ENCODE measurements around the gene GABPB2. TPM values are rescaled to one million over a fixed set of nuclear protein-coding genes. Genes with fewer than 3 reads are reported as not detected.

GABPB2 gene
- total and polyA plus RNA-seq, 5 donors from 2014 or later = 5.4 to 26.4 (median 6.5) TPM

- peaks cover 0 to 51% (median 32%) of the 10 kb centered on the region in 4 donors for H3K4me1 Mint-ChIP-seq
- H3K27me3 Mint-ChIP-seq = peaks cover 15% of the 10 kb centered on the region
- H3K36me3 Mint-ChIP-seq = peaks cover 33% of the 10 kb centered on the region
- H3K27me3 ChIP-seq (ENCODE audit: control insufficient read depth, insufficient read depth, low read length) = no peaks in the 10 kb centered on the region
- ATAC-seq (ENCODE audit: low read depth in 2 of 2) (no peak), DNase-seq (peak in 1 of 3 donors; percentile 37)
- H3K9me3 ChIP-seq (ENCODE audit: control insufficient read depth in 2 of 2, low read length in 2 of 2) = no peaks in the 10 kb centered on the region
- peak within 1 kb of the TSS; percentile 94 for H3K27ac ChIP-seq (ENCODE audit: insufficient read depth, low read length, poor library complexity, severe bottlenecking)
- peak within 1 kb of the TSS; percentile 97 to 98 (median 97) for H3K27ac Mint-ChIP-seq
- peaks cover 38% of the 10 kb centered on the region for H3K4me1 ChIP-seq (ENCODE audit: control insufficient read depth, insufficient read depth, low read length, poor library complexity, severe bottlenecking)
- H3K4me3 ChIP-seq (ENCODE audit: low read depth, low read length) = peak within 1 kb of the TSS; percentile 96
- H3K36me3 ChIP-seq (ENCODE audit: control insufficient read depth, insufficient read depth, low read length) = peaks cover 8% of the 10 kb centered on the region
- H3K9me3 Mint-ChIP-seq = peaks cover 0 to 3% (median 0%) of the 10 kb centered on the region in 7 donors
- peak within 1 kb of the TSS; percentile 95 to 99 (median 99) for H3K4me3 Mint-ChIP-seq
Measured at GRCh38 chr1:151060007-151060656, 10.4 kb upstream of the GABPB2 start, which contains the start of gene MLLT11. TSS of gene MLLT11 (plus strand) at chr1:151060397. CDS start at chr1:151067225, 6,828 bp downstream.

DNA sequence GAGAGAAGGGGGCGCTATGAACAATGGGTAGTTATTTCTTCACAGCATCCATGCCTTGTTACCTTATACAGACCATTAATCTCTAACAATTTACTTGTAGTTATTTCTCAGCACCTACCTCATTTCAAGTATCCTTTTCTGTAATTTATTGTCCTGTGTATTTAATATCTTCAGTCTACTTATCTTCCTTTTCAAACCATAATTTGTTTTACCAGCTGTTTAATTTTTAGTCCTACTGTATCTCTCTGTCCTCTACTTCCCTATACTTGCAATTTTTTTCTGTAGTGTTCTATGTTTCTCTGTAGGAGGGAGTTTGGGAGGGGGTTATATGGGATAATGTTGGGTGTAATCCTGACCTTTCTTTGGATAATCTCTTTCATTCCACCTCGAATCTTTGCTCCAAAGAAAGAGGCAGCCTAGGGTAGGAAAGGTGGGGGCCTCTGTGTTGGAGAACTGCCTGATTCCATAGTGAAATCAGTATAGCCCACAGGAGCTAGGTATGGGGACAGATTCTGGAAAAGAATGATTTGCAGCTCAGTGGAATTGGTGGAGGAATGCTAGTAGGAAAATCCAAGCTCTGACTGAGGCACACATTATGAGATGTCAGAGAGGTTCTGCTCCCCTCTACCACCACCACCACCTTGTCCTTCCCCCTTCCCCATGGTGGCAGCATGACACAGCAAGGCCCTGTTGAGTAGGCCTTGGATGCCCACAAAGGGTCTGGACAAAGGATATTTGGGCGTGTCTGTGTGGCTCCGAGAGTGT, 9.7 kb upstream of the GABPB2 start:
- H3K9me3 Mint-ChIP-seq = peaks cover 0 to 3% (median 0%) of the 10 kb centered on the region in 7 donors
- peaks cover under 1% of the 10 kb centered on the region for H3K36me3 ChIP-seq (ENCODE audit: control insufficient read depth, insufficient read depth, low read length)
- peak overlapping the region; percentile 94 for H3K27ac ChIP-seq (ENCODE audit: insufficient read depth, low read length, poor library complexity, severe bottlenecking)
- DNase-seq (no peak), ATAC-seq (ENCODE audit: low read depth in 2 of 2) (no peak)
- no peaks in the 10 kb centered on the region for H3K27me3 ChIP-seq (ENCODE audit: control insufficient read depth, insufficient read depth, low read length)
- H3K4me1 Mint-ChIP-seq = peaks cover 4 to 45% (median 27%) of the 10 kb centered on the region in 4 donors
- peak overlapping the region in 2 of 3 donors; percentile 97 for H3K27ac Mint-ChIP-seq
- no peak overlapping the region for H3K4me3 ChIP-seq (ENCODE audit: low read depth, low read length)
- no peaks in the 10 kb centered on the region for H3K9me3 ChIP-seq (ENCODE audit: control insufficient read depth in 2 of 2, low read length in 2 of 2)
- peak overlapping the region; percentile 95 to 99 (median 99) for H3K4me3 Mint-ChIP-seq
- H3K27me3 Mint-ChIP-seq = peaks cover 15% of the 10 kb centered on the region
- peaks cover 31% of the 10 kb centered on the region for H3K4me1 ChIP-seq (ENCODE audit: control insufficient read depth, insufficient read depth, low read length, poor library complexity, severe bottlenecking)
- H3K36me3 Mint-ChIP-seq = peaks cover 26% of the 10 kb centered on the region

- Histone ChIP-seq H3K36me3 (ENCODE audit: control insufficient read depth, insufficient read depth, low read length) (no peaks in the 10 kb centered on the region), H3K27me3 (ENCODE audit: control insufficient read depth, insufficient read depth, low read length) (no peaks in the 10 kb centered on the region), H3K4me1 (ENCODE audit: control insufficient read depth, insufficient read depth, low read length, poor library complexity, severe bottlenecking) (peaks cover 22% of the 10 kb centered on the region), H3K27ac (ENCODE audit: insufficient read depth, low read length, poor library complexity, severe bottlenecking) (no peak overlapping the region), H3K4me3 (ENCODE audit: low read depth, low read length) (no peak overlapping the region), H3K9me3 (ENCODE audit: control insufficient read depth in 2 of 2, low read length in 2 of 2) (no peaks in the 10 kb centered on the region)
- Mint-ChIP-seq H3K27me3 (peaks cover 15% of the 10 kb centered on the region), H3K9me3 (peaks cover 0 to 3% (median 0%) of the 10 kb centered on the region in 7 donors), H3K4me1 (peaks cover 4 to 36% (median 20%) of the 10 kb centered on the region in 4 donors), H3K36me3 (peaks cover 18% of the 10 kb centered on the region), H3K4me3 (peak overlapping the region in 2 of 4 donors; percentile 0 to 95), H3K27ac (no peak overlapping the region)
- DNase-seq (no peak), ATAC-seq (ENCODE audit: low read depth in 2 of 2) (no peak)
Measured at GRCh38 chr1:151061704-151062103, 8.9 kb upstream of the GABPB2 start.

GRCh38 chr1:151062741-151063371, 7.7 kb upstream of the GABPB2 start:
- Mint-ChIP-seq H3K9me3 (no peaks in the 10 kb centered on the region), H3K27ac (no peak overlapping the region), H3K36me3 (peaks cover 8% of the 10 kb centered on the region), H3K27me3 (peaks cover 10% of the 10 kb centered on the region), H3K4me1 (peaks cover 4 to 28% (median 14%) of the 10 kb centered on the region in 4 donors), H3K4me3 (peak overlapping the region in 2 of 4 donors; percentile 60 to 87)
- Histone ChIP-seq H3K27me3 (ENCODE audit: control insufficient read depth, insufficient read depth, low read length) (no peaks in the 10 kb centered on the region), H3K9me3 (ENCODE audit: control insufficient read depth in 2 of 2, low read length in 2 of 2) (no peaks in the 10 kb centered on the region), H3K4me3 (ENCODE audit: low read depth, low read length) (no peak overlapping the region), H3K36me3 (ENCODE audit: control insufficient read depth, insufficient read depth, low read length) (no peaks in the 10 kb centered on the region), H3K27ac (ENCODE audit: insufficient read depth, low read length, poor library complexity, severe bottlenecking) (no peak overlapping the region), H3K4me1 (ENCODE audit: control insufficient read depth, insufficient read depth, low read length, poor library complexity, severe bottlenecking) (peaks cover 18% of the 10 kb centered on the region)
- ATAC-seq (ENCODE audit: low read depth in 2 of 2) (no peak), DNase-seq (no peak)

- H3K27me3 ChIP-seq (ENCODE audit: control insufficient read depth, insufficient read depth, low read length) = no peaks in the 10 kb centered on the region
- H3K4me3 ChIP-seq (ENCODE audit: low read depth, low read length) = no peak overlapping the region
- no peaks in the 10 kb centered on the region for H3K9me3 Mint-ChIP-seq
- DNase-seq (no peak), ATAC-seq (ENCODE audit: low read depth in 2 of 2) (no peak)
- peaks cover under 1% of the 10 kb centered on the region for H3K27me3 Mint-ChIP-seq
- H3K36me3 Mint-ChIP-seq = no peaks in the 10 kb centered on the region
- H3K36me3 ChIP-seq (ENCODE audit: control insufficient read depth, insufficient read depth, low read length) = no peaks in the 10 kb centered on the region
- peaks cover 15% of the 10 kb centered on the region for H3K4me1 ChIP-seq (ENCODE audit: control insufficient read depth, insufficient read depth, low read length, poor library complexity, severe bottlenecking)
- peak overlapping the region in 1 of 4 donors; percentile 89 for H3K4me3 Mint-ChIP-seq
- no peak overlapping the region for H3K27ac ChIP-seq (ENCODE audit: insufficient read depth, low read length, poor library complexity, severe bottlenecking)
- no peaks in the 10 kb centered on the region for H3K9me3 ChIP-seq (ENCODE audit: control insufficient read depth in 2 of 2, low read length in 2 of 2)
- no peak overlapping the region for H3K27ac Mint-ChIP-seq
- H3K4me1 Mint-ChIP-seq = peaks cover 4 to 19% (median 13%) of the 10 kb centered on the region in 4 donors
Measured at GRCh38 chr1:151065089-151065645, 5.4 kb upstream of the GABPB2 start.

- no peak for ATAC-seq (ENCODE audit: low read depth in 2 of 2)
- no peaks in the 10 kb centered on the region for H3K9me3 Mint-ChIP-seq
- H3K4me3 Mint-ChIP-seq = peak overlapping the region in 2 of 4 donors; percentile 1 to 98
Measured at GRCh38 chr1:151067185-151067584, 3.4 kb upstream of the GABPB2 start.

GRCh38 chr1:151069103-151069486, 1.5 kb upstream of the GABPB2 start:
- Mint-ChIP-seq H3K9me3 (no peaks in the 10 kb centered on the region), H3K36me3 (peaks cover 10% of the 10 kb centered on the region), H3K27me3 (peaks cover 10% of the 10 kb centered on the region), H3K27ac (peak overlapping the region; percentile 73 to 99 (median 73)), H3K4me3 (peak overlapping the region; percentile 98 to 100 (median 100)), H3K4me1 (peaks cover 9 to 32% (median 22%) of the 10 kb centered on the region in 4 donors)
- ATAC-seq (ENCODE audit: low read depth in 2 of 2) = no peak
- no peaks in the 10 kb centered on the region for H3K27me3 ChIP-seq (ENCODE audit: control insufficient read depth, insufficient read depth, low read length)
- H3K4me1 ChIP-seq (ENCODE audit: control insufficient read depth, insufficient read depth, low read length, poor library complexity, severe bottlenecking) = peaks cover 18% of the 10 kb centered on the region
- no peaks in the 10 kb centered on the region for H3K36me3 ChIP-seq (ENCODE audit: control insufficient read depth, insufficient read depth, low read length)
- H3K4me3 ChIP-seq (ENCODE audit: low read depth, low read length) = no peak overlapping the region
- no peaks in the 10 kb centered on the region for H3K9me3 ChIP-seq (ENCODE audit: control insufficient read depth in 2 of 2, low read length in 2 of 2)
- DNase-seq = no peak
- H3K27ac ChIP-seq (ENCODE audit: insufficient read depth, low read length, poor library complexity, severe bottlenecking) = no peak overlapping the region

More at GRCh38 chr1:151067185-151067584, 3.4 kb upstream of the GABPB2 start:
- H3K9me3 ChIP-seq (ENCODE audit: control insufficient read depth in 2 of 2, low read length in 2 of 2) = no peaks in the 10 kb centered on the region
- no peaks in the 10 kb centered on the region for H3K36me3 ChIP-seq (ENCODE audit: control insufficient read depth, insufficient read depth, low read length)
- no peak for DNase-seq
- no peak overlapping the region for H3K4me3 ChIP-seq (ENCODE audit: low read depth, low read length)
- peaks cover 5% of the 10 kb centered on the region for H3K36me3 Mint-ChIP-seq
- peaks cover 17% of the 10 kb centered on the region for H3K4me1 ChIP-seq (ENCODE audit: control insufficient read depth, insufficient read depth, low read length, poor library complexity, severe bottlenecking)
- H3K27ac ChIP-seq (ENCODE audit: insufficient read depth, low read length, poor library complexity, severe bottlenecking) = no peak overlapping the region
- no peaks in the 10 kb centered on the region for H3K27me3 ChIP-seq (ENCODE audit: control insufficient read depth, insufficient read depth, low read length)
- peaks cover 10% of the 10 kb centered on the region for H3K27me3 Mint-ChIP-seq
- H3K4me1 Mint-ChIP-seq = peaks cover 9 to 25% (median 16%) of the 10 kb centered on the region in 4 donors
- peak overlapping the region in 2 of 3 donors; percentile 24 to 56 for H3K27ac Mint-ChIP-seq

Data from CD4-positive, CD25-positive, alpha-beta regulatory T cell (primary cell).